OCI-LY3 (cell line): ENCODE measurements around the gene EPHA6.

Source experiments
- H2AFZ ChIP-seq: fragments of 200-600, 300-600 bp; shearing (Covaris generic); 2 replicates; pipeline ENCODE4 v1.6.0; 2014; ENCODE audit warnings: antibody characterized with exemption, low read depth, low read length
- H3K27ac ChIP-seq: fragments of 200-600, 300-600 bp; sonication (generic); 2 replicates; pipeline ENCODE4 v1.5.1; 2014; ENCODE audit warnings: mild to moderate bottlenecking, low read length, moderate library complexity, mixed read lengths
- H3K27me3 ChIP-seq: fragments of 200-600, 300-600 bp; sonication (generic); 2 replicates; pipeline ENCODE4 v1.6.1; 2014; ENCODE audit warnings: low read depth, low read length, mixed read lengths
- H3K36me3 ChIP-seq: fragments of 200-600, 300-600 bp; sonication (generic); replicated peaks from 2 replicates; pipeline ENCODE3; 2014; ENCODE audit warnings: low read depth, low read length, mixed read lengths
- H3K4me1 ChIP-seq: fragments of 300-600, 200-600 bp; sonication (generic); 2 replicates; pipeline ENCODE4 v1.6.1; 2014; ENCODE audit warnings: low read length, mixed read lengths
- H3K4me2 ChIP-seq: fragments of 200-600, 300-600 bp; sonication (generic); 2 replicates; pipeline ENCODE4 v1.6.1; 2014; ENCODE audit warnings: low read length, mixed read lengths
- H3K4me3 ChIP-seq: fragments of 300-600, 200-600 bp; sonication (generic); 2 replicates; pipeline ENCODE4 v1.5.1; 2014; ENCODE audit warnings: antibody characterized with exemption, mild to moderate bottlenecking, low read length, moderate library complexity
- H3K79me2 ChIP-seq: fragments of 300-600, 200-600 bp; shearing (Covaris generic); 2 replicates; pipeline ENCODE4 v1.6.1; 2014; ENCODE audit warnings: mild to moderate bottlenecking, low read length, mixed read lengths
- H3K9ac ChIP-seq: fragments of 300-600, 200-600 bp; shearing (Covaris generic); 2 replicates; pipeline ENCODE4 v1.6.0; 2014; ENCODE audit warnings: mild to moderate bottlenecking, low read length, moderate library complexity
- H3K9me3 ChIP-seq: fragments of 200-600, 300-600 bp; shearing (Covaris generic); 2 replicates; pipeline ENCODE4 v1.6.1; 2014; ENCODE audit warnings: low read length, mixed read lengths; ENCODE audit not compliant: insufficient read depth
- H4K20me1 ChIP-seq: fragments of 200-600, 300-600 bp; sonication (generic); 2 replicates; pipeline ENCODE4 v1.6.1; 2016; ENCODE audit warnings: low read length, mixed read lengths; ENCODE audit not compliant: insufficient read depth
- CTCF ChIP-seq: fragments of 200-600, 300-600 bp; sonication (generic); IDR thresholded peaks from 2 replicates; pipeline ENCODE4 v1.5.1; 2014; ENCODE audit warnings: antibody characterized with exemption, low read length, low read depth
- EZH2phosphoT487 ChIP-seq: fragments of 200-600 bp; shearing (Covaris generic); IDR thresholded peaks from 2 replicates; pipeline ENCODE4 v1.6.1; 2018; ENCODE audit warnings: antibody characterized with exemption, mixed run types, low read depth

EPHA6 gene

GRCh38 chr3:97043411-97043810 is 229.0 kb downstream of the EPHA6 start:
- H3K9me3 ChIP-seq = no peaks in the 10 kb centered on the region
- H3K4me1 ChIP-seq = no peaks in the 10 kb centered on the region
- no peak for TF ChIP-seq CTCF
- no peak for TF ChIP-seq EZH2phosphoT487
- no peak overlapping the region for H3K27ac ChIP-seq
- no peak overlapping the region for H2AFZ ChIP-seq
- H3K27me3 ChIP-seq = no peaks in the 10 kb centered on the region
- H3K36me3 ChIP-seq = no peaks in the 10 kb centered on the region
- no peaks in the 10 kb centered on the region for H4K20me1 ChIP-seq
- H3K79me2 ChIP-seq = no peaks in the 10 kb centered on the region
- no peak overlapping the region for H3K4me2 ChIP-seq
- H3K9ac ChIP-seq = no peak overlapping the region
- H3K4me3 ChIP-seq = no peak overlapping the region

DNA sequence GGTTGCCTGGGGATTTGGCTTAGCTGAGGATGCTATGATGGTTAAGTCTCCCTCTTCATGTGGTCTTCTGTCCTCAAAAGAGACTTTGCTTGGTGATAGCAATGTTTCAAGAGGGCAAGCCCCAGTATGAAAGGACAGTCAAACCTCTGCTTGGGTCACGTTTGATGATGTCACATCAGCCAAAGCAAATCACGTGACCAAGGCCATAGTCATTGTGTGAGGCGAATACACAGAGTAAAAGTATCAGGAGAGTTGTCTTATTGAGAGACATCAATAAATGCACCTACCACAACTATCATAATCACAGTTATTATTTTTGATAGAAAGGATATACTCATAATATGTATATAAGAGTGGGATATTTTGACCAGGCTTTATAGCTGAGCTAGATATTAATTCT is 243.0 kb downstream of the EPHA6 start:
- Histone ChIP-seq H4K20me1 (no peaks in the 10 kb centered on the region), H3K4me1 (no peaks in the 10 kb centered on the region), H3K4me2 (no peak overlapping the region), H3K9ac (no peak overlapping the region), H3K4me3 (no peak overlapping the region), H3K79me2 (no peaks in the 10 kb centered on the region), H3K36me3 (no peaks in the 10 kb centered on the region), H3K9me3 (no peaks in the 10 kb centered on the region), H2AFZ (no peak overlapping the region), H3K27me3 (no peaks in the 10 kb centered on the region), H3K27ac (no peak overlapping the region)
- TF ChIP-seq EZH2phosphoT487 (no peak), CTCF (no peak)

GRCh38 chr3:97059168-97059567 is 244.8 kb downstream of the EPHA6 start:
- Histone ChIP-seq H3K4me1 (no peaks in the 10 kb centered on the region), H3K27ac (no peak overlapping the region), H3K9me3 (no peaks in the 10 kb centered on the region), H4K20me1 (no peaks in the 10 kb centered on the region), H2AFZ (no peak overlapping the region), H3K9ac (no peak overlapping the region), H3K79me2 (no peaks in the 10 kb centered on the region), H3K27me3 (no peaks in the 10 kb centered on the region), H3K36me3 (no peaks in the 10 kb centered on the region), H3K4me2 (no peak overlapping the region), H3K4me3 (no peak overlapping the region)
- no peak for TF ChIP-seq EZH2phosphoT487
- TF ChIP-seq CTCF = no peak

GRCh38 chr3:97066531-97066930 is 252.1 kb downstream of the EPHA6 start:
- H3K9me3 ChIP-seq = no peaks in the 10 kb centered on the region

More at GRCh38 chr3:97066531-97066930, 252.1 kb downstream of the EPHA6 start:
- no peak overlapping the region for H3K4me2 ChIP-seq
- no peak for TF ChIP-seq CTCF
- no peak for TF ChIP-seq EZH2phosphoT487
- H3K4me1 ChIP-seq = no peaks in the 10 kb centered on the region
- H3K27ac ChIP-seq = no peak overlapping the region
- H3K79me2 ChIP-seq = no peaks in the 10 kb centered on the region
- no peak overlapping the region for H2AFZ ChIP-seq
- no peaks in the 10 kb centered on the region for H4K20me1 ChIP-seq
- H3K4me3 ChIP-seq = no peak overlapping the region
- H3K9ac ChIP-seq = no peak overlapping the region
- H3K27me3 ChIP-seq = no peaks in the 10 kb centered on the region
- no peaks in the 10 kb centered on the region for H3K36me3 ChIP-seq
